Suprapubic skin (tissue), 4 donors: ENCODE data around the gene RAB12. TPM values are rescaled to one million over a fixed set of nuclear protein-coding genes. Genes with fewer than 3 reads are reported as not detected.
"Not testable (repeated sequence)": the region's sequence is repeated elsewhere in the genome, so short reads cannot be mapped to it uniquely, and the experiment has no call there.

Experiments used
- DNase-seq, 2 donors: peaks; one replicate each; pipeline ENCODE4 v3.0.0-alpha.2; 2019; ENCODE audit warnings: low spot score in 2 of 2
- H3K27ac ChIP-seq: fragments of 200-600 bp; sonication (generic); one replicate; pipeline ENCODE4 v1.5.1; 2019
- H3K27me3 ChIP-seq: fragments of 200-600 bp; sonication (generic); one replicate; pipeline ENCODE4 v1.5.1; 2019
- H3K36me3 ChIP-seq: fragments of 200-600 bp; sonication (generic); one replicate; pipeline ENCODE4 v1.5.1; 2019
- H3K4me1 ChIP-seq: fragments of 200-600 bp; sonication (generic); one replicate; pipeline ENCODE4 v1.5.1; 2019
- H3K4me3 ChIP-seq: fragments of 200-600 bp; sonication (generic); one replicate; pipeline ENCODE4 v1.5.1; 2019; ENCODE audit warnings: mild to moderate bottlenecking
- H3K9me3 ChIP-seq: fragments of 200-600 bp; sonication (generic); one replicate; pipeline ENCODE4 v1.5.1; 2019
- CTCF ChIP-seq, 2 donors: fragments of 200-600 bp in 1 of 2; fragments of 450-650 bp in 1 of 2; sonication (generic) in 1 of 2; IDR thresholded peaks; one replicate each; pipeline ENCODE4 v1.5.1; 2016 to 2019; ENCODE audit warnings: antibody characterized with exemption in 2 of 2, mild to moderate bottlenecking in 1 of 2, moderate library complexity in 1 of 2
- EP300 ChIP-seq: sonication (generic); formaldehyde crosslinking; IDR thresholded peaks from one replicate; pipeline ENCODE4 v1.6.1; 2017; ENCODE audit warnings: antibody characterized with exemption
- POLR2A ChIP-seq, 2 donors: fragments of 450-650 bp; IDR thresholded peaks; one replicate each; pipeline ENCODE4 v1.6.1; 2017; ENCODE audit warnings: antibody characterized with exemption in 2 of 2, mild to moderate bottlenecking in 2 of 2, moderate library complexity in 2 of 2
- POLR2AphosphoS5 ChIP-seq, 3 donors: sonication (generic); formaldehyde crosslinking; IDR thresholded peaks; one replicate each; pipeline ENCODE4 v1.6.1; 2017; ENCODE audit warnings: antibody characterized with exemption in 3 of 3
- WGBS: methylation state at CpG from one replicate; pipeline ENCODE4 v1.1.5; 2018; 5-methylcytosine and 5-hydroxymethylcytosine counted together
- total RNA-seq, 4 donors: library from RNA; depleted of rRNA; stranded (reverse); fragments of >200 nt; gene quantifications; one replicate each; pipeline ENCODE4 v1.1.0, GENCODE V29; 2016

Gene RAB12
- total RNA-seq, 4 donors from 2014 or later: 48.1 to 64.4 (median 48.7) TPM

GRCh38 chr18:8632386-8632785 is 23.1 kb downstream of the RAB12 start:
- Histone ChIP-seq H3K4me3 (no peak overlapping the region), H3K27me3 (no peaks in the 10 kb centered on the region), H3K27ac (no peak overlapping the region), H3K4me1 (no peaks in the 10 kb centered on the region), H3K36me3 (peaks cover 55% of the 10 kb centered on the region), H3K9me3 (no peaks in the 10 kb centered on the region)
- no peak for TF ChIP-seq EP300
- TF ChIP-seq CTCF (IDR thresholded peaks at IDR 0.05): no peak
- no peak for TF ChIP-seq POLR2A (IDR thresholded peaks at IDR 0.05)
- no peak for TF ChIP-seq POLR2AphosphoS5 (IDR thresholded peaks at IDR 0.05)
- 94% methylated on average over 4 of the region's 4 CpGs for WGBS
- DNase-seq: no peak

- Histone ChIP-seq H3K27ac (no peak overlapping the region), H3K4me3 (no peak overlapping the region), H3K36me3 (peaks cover 73% of the 10 kb centered on the region), H3K4me1 (no peaks in the 10 kb centered on the region), H3K9me3 (no peaks in the 10 kb centered on the region), H3K27me3 (no peaks in the 10 kb centered on the region)
- TF ChIP-seq EP300 (no peak), CTCF (IDR thresholded peaks at IDR 0.05) (no peak), POLR2AphosphoS5 (IDR thresholded peaks at IDR 0.05) (no peak), POLR2A (IDR thresholded peaks at IDR 0.05) (no peak)
- no peak for DNase-seq
- 88% methylated on average over 6 of the region's 6 CpGs for WGBS
Observed at GRCh38 chr18:8634508-8634907, 25.3 kb downstream of the RAB12 start.

- Histone ChIP-seq H3K36me3 (peaks cover 78% of the 10 kb centered on the region), H3K27me3 (no peaks in the 10 kb centered on the region), H3K9me3 (no peaks in the 10 kb centered on the region), H3K27ac (no peak overlapping the region), H3K4me3 (no peak overlapping the region), H3K4me1 (no peaks in the 10 kb centered on the region)
- no peak for DNase-seq
- WGBS: 92% methylated on average over 3 of the region's 3 CpGs
- TF ChIP-seq CTCF (IDR thresholded peaks at IDR 0.05): no peak
- TF ChIP-seq POLR2AphosphoS5 (IDR thresholded peaks at IDR 0.05): no peak
Observed at GRCh38 chr18:8635087-8635486, 25.9 kb downstream of the RAB12 start.

- TF ChIP-seq CTCF (IDR thresholded peaks at IDR 0.05) (no peak), POLR2A (IDR thresholded peaks at IDR 0.05) (no peak), POLR2AphosphoS5 (IDR thresholded peaks at IDR 0.05) (no peak), EP300 (no peak)
- no peak for DNase-seq
- Histone ChIP-seq H3K4me1 (no peaks in the 10 kb centered on the region), H3K9me3 (no peaks in the 10 kb centered on the region), H3K4me3 (no peak overlapping the region), H3K27me3 (no peaks in the 10 kb centered on the region), H3K27ac (no peak overlapping the region), H3K36me3 (peaks cover 61% of the 10 kb centered on the region)
- WGBS: 95% methylated on average over 11 of the region's 11 CpGs
Observed at GRCh38 chr18:8639762-8640161, 30.5 kb downstream of the RAB12 start.

GRCh38 chr18:8643326-8643878 is 34.2 kb downstream of the RAB12 start:
- H3K27ac ChIP-seq: no peak overlapping the region
- WGBS: 39% methylated on average over 3 of the region's 3 CpGs
- no peaks in the 10 kb centered on the region for H3K4me1 ChIP-seq
- H3K36me3 ChIP-seq: peaks cover 24% of the 10 kb centered on the region
- no peak for DNase-seq
- no peaks in the 10 kb centered on the region for H3K9me3 ChIP-seq
- no peaks in the 10 kb centered on the region for H3K27me3 ChIP-seq
- H3K4me3 ChIP-seq: no peak overlapping the region
- no peak for TF ChIP-seq POLR2A (IDR thresholded peaks at IDR 0.05)
- no peak for TF ChIP-seq EP300
- no peak for TF ChIP-seq POLR2AphosphoS5 (IDR thresholded peaks at IDR 0.05)
- no peak for TF ChIP-seq CTCF (IDR thresholded peaks at IDR 0.05)

GRCh38 chr18:8647359-8647758 is 38.1 kb downstream of the RAB12 start:
- not testable (repeated sequence) for H3K27me3 ChIP-seq, H3K4me1 ChIP-seq, H3K9me3 ChIP-seq, H3K36me3 ChIP-seq, DNase-seq, H3K4me3 ChIP-seq, H3K27ac ChIP-seq
- WGBS: 80% methylated on average over 2 of the region's 3 CpGs

GRCh38 chr18:8651478-8652261 is 42.4 kb downstream of the RAB12 start:
- H3K9me3 ChIP-seq, H3K4me3 ChIP-seq, H3K27me3 ChIP-seq, H3K27ac ChIP-seq, H3K4me1 ChIP-seq, H3K36me3 ChIP-seq, DNase-seq: not testable (repeated sequence)
- 88% methylated on average over 7 of the region's 7 CpGs for WGBS
